HL-60 (cell line): ENCODE data around the gene DOP1A.

Source experiments
- GABPA ChIP-seq: IDR thresholded peaks from 2 replicates; pipeline ENCODE4 v1.6.1; 2012; ENCODE audit warnings: low read depth
- POLR2AphosphoS5 ChIP-seq: IDR thresholded peaks from 2 replicates; pipeline ENCODE4 v1.6.1; 2012; ENCODE audit warnings: low read depth
- REST ChIP-seq: IDR thresholded peaks from 2 replicates; pipeline ENCODE4 v1.6.1; 2012; ENCODE audit warnings: low read depth; ENCODE audit not compliant: insufficient replicate concordance
- SPI1 ChIP-seq: IDR thresholded peaks from 2 replicates; pipeline ENCODE4 v1.6.1; 2012; ENCODE audit warnings: low read depth, mild to moderate bottlenecking, borderline replicate concordance
- TF ChIP-seq, protein P1 (sequence below): IDR thresholded peaks from one replicate; pipeline ENCODE4 v1.5.1; 2011; ENCODE audit warnings: low read length, control low read depth, inconsistent platforms; ENCODE audit not compliant: insufficient read depth

GRCh38 chr6:83125425-83125824 lies 58.0 kb downstream of the DOP1A start:
- TF ChIP-seq, protein P1, sequence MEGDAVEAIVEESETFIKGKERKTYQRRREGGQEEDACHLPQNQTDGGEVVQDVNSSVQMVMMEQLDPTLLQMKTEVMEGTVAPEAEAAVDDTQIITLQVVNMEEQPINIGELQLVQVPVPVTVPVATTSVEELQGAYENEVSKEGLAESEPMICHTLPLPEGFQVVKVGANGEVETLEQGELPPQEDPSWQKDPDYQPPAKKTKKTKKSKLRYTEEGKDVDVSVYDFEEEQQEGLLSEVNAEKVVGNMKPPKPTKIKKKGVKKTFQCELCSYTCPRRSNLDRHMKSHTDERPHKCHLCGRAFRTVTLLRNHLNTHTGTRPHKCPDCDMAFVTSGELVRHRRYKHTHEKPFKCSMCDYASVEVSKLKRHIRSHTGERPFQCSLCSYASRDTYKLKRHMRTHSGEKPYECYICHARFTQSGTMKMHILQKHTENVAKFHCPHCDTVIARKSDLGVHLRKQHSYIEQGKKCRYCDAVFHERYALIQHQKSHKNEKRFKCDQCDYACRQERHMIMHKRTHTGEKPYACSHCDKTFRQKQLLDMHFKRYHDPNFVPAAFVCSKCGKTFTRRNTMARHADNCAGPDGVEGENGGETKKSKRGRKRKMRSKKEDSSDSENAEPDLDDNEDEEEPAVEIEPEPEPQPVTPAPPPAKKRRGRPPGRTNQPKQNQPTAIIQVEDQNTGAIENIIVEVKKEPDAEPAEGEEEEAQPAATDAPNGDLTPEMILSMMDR: no peak
- TF ChIP-seq REST: no peak
- TF ChIP-seq SPI1: no peak
- no peak for TF ChIP-seq POLR2AphosphoS5
- no peak for TF ChIP-seq GABPA
